T1000 (cell line): ENCODE data around the gene CDT1.

ENCODE experiments used
- DNase-seq: peaks from one replicate; lab custom pipeline; 2025; ENCODE audit warnings: mixed read lengths; lab: John Stamatoyannopoulos, UW

CDT1 gene

DNA sequence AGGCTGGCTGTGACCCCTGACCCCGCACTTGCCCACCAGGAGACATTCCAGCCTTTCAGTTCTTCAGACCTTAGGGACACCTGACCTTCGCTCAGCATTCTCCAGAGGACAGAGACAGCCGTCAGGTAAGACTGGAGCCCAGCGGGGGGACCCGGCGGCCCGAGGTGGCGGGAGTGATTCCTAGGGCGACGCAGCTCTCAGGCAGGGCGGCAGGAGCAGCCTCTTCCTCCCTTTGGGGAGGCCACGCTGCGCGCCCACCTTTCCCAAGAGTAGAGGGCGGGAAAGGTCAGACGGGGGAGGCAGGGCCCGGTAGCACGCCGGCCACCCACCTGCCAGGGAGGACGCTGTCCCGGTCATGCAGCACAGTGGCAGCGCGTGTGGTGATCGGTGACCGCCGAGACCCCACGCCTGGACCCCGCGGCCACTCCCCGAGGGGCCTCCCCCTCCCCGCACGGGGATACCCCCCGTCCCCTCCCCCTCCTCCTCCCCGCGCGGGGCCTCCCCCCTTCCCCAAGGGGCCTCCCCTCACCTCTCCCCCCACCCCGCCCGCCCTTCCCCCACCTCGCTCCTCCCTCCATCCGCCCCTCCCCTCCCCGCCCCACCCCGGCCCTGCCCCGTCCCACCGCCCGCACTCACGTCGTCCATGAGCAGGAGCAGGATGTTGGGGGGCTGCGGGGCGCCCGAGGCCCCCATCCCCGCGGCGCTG, 52.7 kb downstream of the CDT1 start:
- DNase-seq = no peak

DNA sequence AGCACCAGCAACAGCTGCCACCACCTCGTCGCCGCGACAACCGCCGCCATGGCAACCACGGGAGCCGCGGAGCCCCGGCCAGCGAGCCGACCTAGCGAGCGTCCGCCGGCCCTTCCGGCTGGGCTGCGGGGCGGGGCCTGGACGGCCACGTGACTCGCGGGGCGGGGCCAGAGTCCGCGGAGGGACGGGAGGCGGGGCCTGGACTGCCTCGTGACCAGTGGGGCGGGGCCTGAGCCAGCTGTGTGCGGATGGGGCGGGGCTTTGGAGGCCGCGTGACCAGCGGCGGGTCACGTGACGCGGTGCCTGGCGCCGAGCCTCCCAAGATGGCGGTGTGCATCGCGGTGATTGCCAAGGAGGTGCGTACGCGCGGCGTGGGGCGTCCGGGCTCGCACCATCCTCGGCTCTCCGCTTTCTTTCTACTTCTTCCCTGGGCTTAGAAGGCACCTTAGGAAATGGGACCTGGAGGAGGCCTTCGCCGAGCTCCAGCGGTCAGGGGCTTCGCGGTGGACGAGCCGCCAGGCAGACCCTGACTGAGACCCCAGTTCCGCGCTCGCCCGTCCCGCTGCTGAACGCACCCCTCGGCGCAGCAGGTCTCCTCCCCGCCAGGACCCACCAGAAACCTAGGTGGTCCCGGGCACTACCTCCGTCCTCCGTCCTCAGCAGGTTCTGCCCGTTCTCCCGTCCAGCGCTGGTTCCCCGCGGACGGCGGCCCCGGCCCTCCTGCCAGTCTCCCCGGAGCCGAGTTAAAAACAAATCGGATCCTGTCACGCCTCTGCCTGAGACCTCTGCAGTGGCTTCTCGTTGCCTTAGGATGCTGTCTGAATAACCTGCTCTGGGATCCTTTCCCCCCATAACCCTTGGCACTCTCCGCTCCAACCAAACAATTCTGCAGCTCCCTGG, 53.5 kb downstream of the CDT1 start, which contains the start of the genes GALNS and TRAPPC2L:
Gene GALNS (minus strand): TSS at position 120 of the 900 bp plus-strand sequence. CDS start 70 bp downstream, at position 50.
Gene TRAPPC2L (plus strand): TSS at position 300 of the 900 bp plus-strand sequence. CDS start 24 bp downstream, at position 324.
- peak; percentile 94 for DNase-seq

DNA sequence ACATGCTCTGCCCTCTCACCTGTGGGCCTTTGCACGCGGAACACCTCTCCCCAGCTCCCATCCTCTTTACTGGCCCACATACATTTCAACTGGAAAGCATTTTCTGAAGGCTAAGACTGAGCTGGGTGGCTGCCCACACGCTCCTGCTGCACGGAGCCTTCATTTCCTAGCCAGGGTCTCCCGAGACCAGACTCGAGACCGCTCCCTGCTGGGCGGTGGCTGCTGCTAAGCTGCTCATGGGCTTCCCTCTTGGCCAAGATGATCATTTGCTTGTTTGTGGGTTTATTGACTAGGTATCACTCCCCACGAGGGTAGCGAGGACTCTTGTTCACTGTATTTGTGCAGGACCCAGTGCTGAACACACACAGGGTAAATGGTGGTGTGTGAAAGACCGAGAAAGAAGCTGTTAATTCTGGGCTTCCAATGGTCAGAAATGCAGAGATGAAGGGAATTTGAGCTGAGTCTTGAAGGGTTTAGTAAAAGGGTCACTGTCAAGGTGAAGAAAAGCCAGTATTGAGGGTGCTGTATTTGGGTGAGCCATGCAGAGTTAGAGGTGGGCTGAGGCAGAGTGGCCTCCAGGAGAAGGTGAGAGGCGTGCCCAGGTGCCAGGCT, 54.2 kb downstream of the CDT1 start:
- peak; percentile 17 for DNase-seq
